HAP-1 (cell line): ENCODE data around the gene ZNF506.
"Not testable (repeated sequence)": the region's sequence is repeated elsewhere in the genome, so short reads cannot be mapped to it uniquely, and the experiment has no call there.

Source experiments
- DNase-seq, 2 experiments: peaks; one replicate each; pipeline ENCODE4 v3.0.0-alpha.2; 2016 to 2020; ENCODE audit warnings: low spot score in 2 of 2
- H3K27me3 ChIP-seq: fragments of 250-450 bp; sonication (Bioruptor Pico); 2 replicates; pipeline ENCODE4 v1.5.1; 2020; ENCODE audit warnings: low read depth, mild to moderate bottlenecking, moderate library complexity
- H3K36me3 ChIP-seq: fragments of 250-450 bp; sonication (Bioruptor Pico); replicated peaks from 2 replicates; pipeline ENCODE4 v1.5.1; 2020; ENCODE audit warnings: mild to moderate bottlenecking
- H3K4me1 ChIP-seq: fragments of 250-450 bp; sonication (Bioruptor Pico); 2 replicates; pipeline ENCODE4 v1.5.1; 2020; ENCODE audit warnings: mild to moderate bottlenecking
- H3K4me3 ChIP-seq: fragments of 250-450 bp; sonication (Bioruptor Pico); 2 replicates; pipeline ENCODE4 v1.5.1; 2020; ENCODE audit warnings: mild to moderate bottlenecking, moderate library complexity
- H3K9me3 ChIP-seq: fragments of 250-450 bp; sonication (Bioruptor Pico); 2 replicates; pipeline ENCODE4 v1.5.1; 2020; ENCODE audit warnings: mild to moderate bottlenecking, moderate library complexity
- in situ Hi-C: fragments of 300-500 bp; cut with MboI; formaldehyde crosslinking; loops from 3 replicates; pipeline ENCODE4 v1.14.3; 2020; ENCODE audit warnings: low sequenced_read_pairs, inconsistent platforms, mixed read lengths

ZNF506 gene

GRCh38 chr19:19820774-19821320, 703 bp downstream of the ZNF506 start:
- in situ Hi-C loops = no loop called here
- Histone ChIP-seq H3K4me1 (no peaks in the 10 kb centered on the region), H3K27me3 (no peaks in the 10 kb centered on the region), H3K9me3 (peaks cover 6% of the 10 kb centered on the region; the same call in 1 of the 2 replicates), H3K4me3 (peak overlapping the region; percentile 70), H3K36me3 (no peaks in the 10 kb centered on the region)
- DNase-seq = no peak

- Histone ChIP-seq H3K4me3 (no peak overlapping the region), H3K9me3 (peaks cover 6% of the 10 kb centered on the region; the same call in 1 of the 2 replicates), H3K36me3 (no peaks in the 10 kb centered on the region), H3K4me1 (no peaks in the 10 kb centered on the region), H3K27me3 (no peaks in the 10 kb centered on the region)
- DNase-seq = no peak
- in situ Hi-C loops = no loop called here
Measured at GRCh38 chr19:19817357-19817756, 4.2 kb downstream of the ZNF506 start.

- Histone ChIP-seq H3K27me3 (no peaks in the 10 kb centered on the region), H3K36me3 (no peaks in the 10 kb centered on the region), H3K4me3 (no peak overlapping the region), H3K9me3 (0 out of 2 replicates have a peak, but pooled peaks cover 2% of the 10 kb centered on the region), H3K4me1 (no peaks in the 10 kb centered on the region)
- in situ Hi-C loops = no loop called here
- no peak for DNase-seq
Measured at GRCh38 chr19:19816679-19817078, 4.9 kb downstream of the ZNF506 start.

GRCh38 chr19:19811999-19812398, 9.6 kb downstream of the ZNF506 start:
- in situ Hi-C loops, H3K36me3 ChIP-seq, H3K27me3 ChIP-seq, H3K4me3 ChIP-seq, H3K9me3 ChIP-seq, DNase-seq, H3K4me1 ChIP-seq: not testable (repeated sequence)

GRCh38 chr19:19805480-19805879, 16.1 kb downstream of the ZNF506 start:
- in situ Hi-C loops = no loop called here
- H3K4me1 ChIP-seq = no peaks in the 10 kb centered on the region
- H3K4me3 ChIP-seq = no peak overlapping the region
- no peaks in the 10 kb centered on the region for H3K27me3 ChIP-seq
- H3K36me3 ChIP-seq = no peaks in the 10 kb centered on the region; the same call in 1 of the 2 replicates
- H3K9me3 ChIP-seq = no peaks in the 10 kb centered on the region
- DNase-seq = no peak

- DNase-seq = no peak
- in situ Hi-C loops = no loop called here
- Histone ChIP-seq H3K4me1 (no peaks in the 10 kb centered on the region), H3K4me3 (no peak overlapping the region), H3K9me3 (no peaks in the 10 kb centered on the region), H3K27me3 (no peaks in the 10 kb centered on the region), H3K36me3 (peaks cover 25% of the 10 kb centered on the region)
Measured at GRCh38 chr19:19788015-19788414, 33.5 kb downstream of the ZNF506 start.

GRCh38 chr19:19785476-19785875, 36.1 kb downstream of the ZNF506 start:
- in situ Hi-C loops, H3K36me3 ChIP-seq, H3K4me1 ChIP-seq, H3K9me3 ChIP-seq, H3K27me3 ChIP-seq, H3K4me3 ChIP-seq, DNase-seq: not testable (repeated sequence)

- in situ Hi-C loops = no loop called here
- peaks cover 3% of the 10 kb centered on the region; the same call in 1 of the 2 replicates for H3K36me3 ChIP-seq
Measured at GRCh38 chr19:19782783-19783182, 38.8 kb downstream of the ZNF506 start.

GRCh38 chr19:19781791-19782190, 39.8 kb downstream of the ZNF506 start:
- H3K36me3 ChIP-seq, H3K9me3 ChIP-seq, H3K4me3 ChIP-seq, H3K4me1 ChIP-seq, DNase-seq, H3K27me3 ChIP-seq, in situ Hi-C loops: not testable (repeated sequence)

More at GRCh38 chr19:19782783-19783182, 38.8 kb downstream of the ZNF506 start:
- no peaks in the 10 kb centered on the region; the same call in 1 of the 2 replicates for H3K9me3 ChIP-seq
- no peak overlapping the region for H3K4me3 ChIP-seq
- no peak for DNase-seq
- H3K4me1 ChIP-seq = no peaks in the 10 kb centered on the region
- H3K27me3 ChIP-seq = no peaks in the 10 kb centered on the region

- no peak overlapping the region for H3K4me3 ChIP-seq
- no peak for DNase-seq
- H3K27me3 ChIP-seq = no peaks in the 10 kb centered on the region
- H3K36me3 ChIP-seq = peaks cover 3% of the 10 kb centered on the region; the same call in 1 of the 2 replicates
- H3K4me1 ChIP-seq = peaks cover 6% of the 10 kb centered on the region; the same call in 1 of the 2 replicates
- H3K9me3 ChIP-seq = peaks cover 3% of the 10 kb centered on the region
- in situ Hi-C loops = loop anchor here (5.0 kb wide), 2 partner anchors 46 to 111 kb away; partner anchors contain the start of genes ZNF101 and ZNF14
Measured at GRCh38 chr19:19778666-19779065, 42.9 kb downstream of the ZNF506 start.

- no peak for DNase-seq
- in situ Hi-C loops = loop anchor here (5.0 kb wide), 2 partner anchors 45 to 110 kb away; partner anchors contain the start of genes ZNF101 and ZNF14
- Histone ChIP-seq H3K9me3 (peaks cover 3% of the 10 kb centered on the region), H3K4me3 (peak overlapping the region; percentile 54), H3K4me1 (peaks cover 6% of the 10 kb centered on the region; the same call in 1 of the 2 replicates), H3K27me3 (no peaks in the 10 kb centered on the region), H3K36me3 (peaks cover 3% of the 10 kb centered on the region; the same call in 1 of the 2 replicates)
Measured at GRCh38 chr19:19777692-19778091, 43.9 kb downstream of the ZNF506 start.

- H3K9me3 ChIP-seq = peaks cover 3% of the 10 kb centered on the region
- no peaks in the 10 kb centered on the region for H3K27me3 ChIP-seq
- peaks cover 6% of the 10 kb centered on the region; the same call in 1 of the 2 replicates for H3K4me1 ChIP-seq
- peak; percentile 96 to 98 for DNase-seq
- peaks cover 3% of the 10 kb centered on the region; the same call in 1 of the 2 replicates for H3K36me3 ChIP-seq
- in situ Hi-C loops = loop anchor here (5.0 kb wide), 2 partner anchors 44 to 109 kb away; partner anchors contain the start of genes ZNF101 and ZNF14
- peak overlapping the region; percentile 54 for H3K4me3 ChIP-seq
Measured at GRCh38 chr19:19776206-19777008, 45.1 kb downstream of the ZNF506 start.

- in situ Hi-C loops = loop anchor here (5.0 kb wide), 2 partner anchors 44 to 109 kb away; partner anchors contain the start of genes ZNF101 and ZNF14
- Histone ChIP-seq H3K36me3 (peaks cover 3% of the 10 kb centered on the region; the same call in 1 of the 2 replicates), H3K27me3 (no peaks in the 10 kb centered on the region), H3K4me3 (peak overlapping the region; percentile 54), H3K4me1 (peaks cover 6% of the 10 kb centered on the region; the same call in 1 of the 2 replicates), H3K9me3 (peaks cover 3% of the 10 kb centered on the region)
- no peak for DNase-seq
Measured at GRCh38 chr19:19775891-19776205, 45.7 kb downstream of the ZNF506 start.
